Measurements from ENCODE around the gene GALK1. TPM values are rescaled to one million over a fixed set of nuclear protein-coding genes. Genes with fewer than 3 reads are reported as not detected.
"Not testable (repeated sequence)": the region's sequence is repeated elsewhere in the genome, so short reads cannot be mapped to it uniquely, and the experiment has no call there.

Gene GALK1
- total RNA-seq: 20.2 TPM
- long read RNA-seq, transcript GALK1-205 (8 exons, 1,866 nt): major isoform, 38 of 46 reads
- long read RNA-seq, partial matches to known transcripts: 2 of 46 reads
- long read RNA-seq, other reads (novel, unspliced or antisense): 5 of 46 reads

- intact Hi-C loops (cut with micrococcal nuclease): no loop called here
- ATAC-seq (peak; percentile 91), DNase-seq (peak; percentile 88)
Measured at GRCh38 chr17:75764711-75765421, at the start of gene GALK1. GALK1 (minus strand) TSS chr17:75765192; CDS start chr17:75765136, 56 bp downstream.

DNA sequence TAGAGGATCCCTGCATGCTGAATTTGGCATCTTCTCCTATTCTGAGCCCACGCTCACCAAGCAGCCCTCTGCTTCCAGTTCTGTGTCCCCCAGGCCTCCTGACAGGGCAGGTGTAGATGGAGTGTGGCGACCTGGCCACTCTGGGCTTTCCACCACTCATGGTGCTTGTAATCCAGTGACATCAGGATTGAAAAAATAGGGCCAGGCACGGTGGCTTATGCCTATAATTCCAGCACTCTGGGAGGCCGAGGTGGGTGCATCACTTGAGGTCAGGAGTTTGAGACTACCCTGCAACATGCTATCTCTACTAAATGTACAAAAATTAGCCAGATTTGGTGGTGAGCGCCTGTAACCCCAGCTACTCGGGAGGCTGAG is 49.0 kb upstream of the GALK1 start:
- DNase-seq (no peak), ATAC-seq (no peak)
- intact Hi-C loops (cut with micrococcal nuclease): no loop called here

DNA sequence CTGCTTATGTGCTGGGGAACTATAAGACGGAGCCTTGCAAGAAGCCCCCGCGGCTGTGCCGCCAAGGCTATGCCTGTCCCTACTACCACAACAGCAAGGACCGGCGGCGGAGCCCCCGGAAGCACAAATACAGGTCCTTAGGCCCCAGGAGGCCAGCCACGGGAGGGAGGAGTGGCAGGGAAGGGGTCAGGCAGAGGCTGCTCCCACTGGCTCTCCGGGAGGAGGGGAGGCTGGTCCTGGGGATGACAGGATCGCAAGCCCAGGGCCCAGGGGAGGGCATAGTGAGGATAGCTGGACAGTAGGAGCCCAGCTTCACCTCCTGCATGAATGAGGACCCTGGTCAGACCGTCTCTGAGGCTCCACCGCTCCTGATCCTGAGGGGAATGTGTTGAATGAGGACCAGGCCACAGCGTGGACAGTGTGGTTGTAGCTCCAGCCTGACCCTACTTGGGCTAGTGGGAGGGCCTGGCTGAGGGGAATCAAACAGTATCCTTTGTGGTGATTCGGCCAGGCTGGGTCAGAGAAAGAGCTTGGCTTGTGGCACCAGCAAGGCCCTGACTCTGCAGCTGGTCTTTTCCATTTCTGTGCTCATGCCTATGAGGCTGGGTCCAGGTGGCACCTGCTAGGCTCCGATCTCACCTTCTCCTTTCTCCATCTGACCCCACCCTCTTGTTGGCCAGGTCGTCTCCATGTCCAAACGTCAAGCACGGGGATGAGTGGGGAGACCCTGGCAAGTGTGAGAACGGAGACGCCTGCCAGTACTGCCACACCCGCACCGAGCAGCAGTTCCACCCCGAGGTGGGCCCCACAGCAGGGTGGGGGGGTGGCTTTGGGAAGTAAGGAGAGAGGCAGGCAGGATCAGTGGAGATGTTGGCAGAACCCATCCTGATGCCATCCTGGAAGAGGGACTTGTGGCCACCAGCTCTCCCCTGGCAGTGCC is 48.4 kb upstream of the GALK1 start:
- no peak for DNase-seq
- ATAC-seq: no peak
- intact Hi-C loops (cut with micrococcal nuclease): no loop called here

GRCh38 chr17:75812096-75813013 is 47.4 kb upstream of the GALK1 start:
- DNase-seq (peak; percentile 7), ATAC-seq (no peak)
- intact Hi-C loops (cut with micrococcal nuclease): no loop called here

GRCh38 chr17:75811174-75811573 is 46.2 kb upstream of the GALK1 start:
- intact Hi-C loops (cut with micrococcal nuclease): no loop called here
- no peak for ATAC-seq
- DNase-seq: no peak

DNA sequence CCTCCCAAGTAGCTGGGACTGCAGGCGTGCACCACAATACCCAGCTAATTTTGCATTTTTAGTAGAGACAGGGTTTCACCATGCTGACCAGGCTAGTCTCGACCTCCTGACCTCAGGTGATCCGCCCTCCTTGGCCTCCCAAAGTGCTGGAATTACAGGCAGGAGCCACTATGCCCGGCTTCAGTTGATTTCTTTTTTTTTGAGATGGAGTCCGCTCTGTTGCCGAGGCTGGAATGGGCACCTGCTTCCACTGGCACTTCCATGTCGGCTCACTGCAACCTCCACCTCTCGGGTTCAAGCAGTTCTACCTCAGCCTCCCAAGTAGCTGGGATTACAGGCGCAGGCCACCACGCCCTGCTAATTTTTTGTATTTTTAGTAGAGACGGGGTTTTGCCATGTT is 45.8 kb upstream of the GALK1 start:
- DNase-seq; ATAC-seq; intact Hi-C loops (cut with micrococcal nuclease): not testable (repeated sequence)

DNA sequence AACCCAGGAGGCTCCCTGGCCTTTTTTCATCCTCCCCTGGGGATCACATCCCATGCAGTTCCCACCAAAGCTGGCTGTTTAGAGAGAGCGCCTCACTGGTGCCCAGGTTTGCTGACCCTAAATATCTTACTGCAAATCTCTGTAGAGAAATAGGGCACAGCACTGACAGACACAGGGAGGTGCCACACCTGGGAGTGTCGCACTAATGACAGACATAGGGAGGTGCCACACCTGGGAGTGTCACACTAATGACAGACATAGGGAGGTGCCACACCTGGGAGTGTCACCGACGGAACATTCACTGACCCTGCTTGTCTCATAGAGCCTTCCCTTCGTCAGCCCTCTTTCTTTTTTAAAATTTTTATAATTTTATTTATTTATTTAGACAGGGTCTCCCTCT is 45.2 kb upstream of the GALK1 start:
- no peak for DNase-seq
- intact Hi-C loops (cut with micrococcal nuclease): no loop called here

GRCh38 chr17:75809631-75810111 is 44.7 kb upstream of the GALK1 start:
- DNase-seq (no peak), ATAC-seq (peak; percentile 58)

More for the DNA sequence above, 45.2 kb upstream of the GALK1 start:
- ATAC-seq: no peak

GRCh38 chr17:75808905-75809621 is 44.1 kb upstream of the GALK1 start:
- intact Hi-C loops (cut with micrococcal nuclease): no loop called here
- ATAC-seq (peak; percentile 65), DNase-seq (peak; percentile 62)

More at GRCh38 chr17:75809631-75810111, 44.7 kb upstream of the GALK1 start:
- intact Hi-C loops (cut with micrococcal nuclease): no loop called here

GRCh38 chr17:75808549-75808904 is 43.5 kb upstream of the GALK1 start:
- peak; percentile 6 for ATAC-seq
- intact Hi-C loops (cut with micrococcal nuclease): no loop called here
- no peak for DNase-seq

DNA sequence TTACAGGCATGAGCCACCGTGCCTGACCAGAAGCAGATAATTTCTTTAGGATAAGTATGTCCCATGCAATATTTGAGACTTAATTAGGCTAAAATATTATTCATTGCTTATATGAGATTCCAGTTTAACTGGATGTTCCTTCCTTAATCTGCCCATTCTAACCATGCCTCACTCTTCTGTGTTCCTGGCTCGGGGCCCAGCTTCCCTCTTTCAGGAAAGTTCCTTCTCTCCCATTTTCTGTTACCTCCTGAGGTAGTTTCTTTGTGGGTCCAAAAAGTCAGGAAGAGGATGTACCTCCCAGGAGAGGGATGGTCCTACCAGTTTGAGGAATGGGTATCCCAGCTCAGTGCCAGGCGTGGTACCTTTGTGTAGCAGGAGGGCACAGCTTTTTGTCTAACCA is 42.9 kb upstream of the GALK1 start:
- intact Hi-C loops (cut with micrococcal nuclease): no loop called here

GRCh38 chr17:75806822-75807500 is 42.0 kb upstream of the GALK1 start:
- DNase-seq (peak; percentile 68), ATAC-seq (peak; percentile 77)
- intact Hi-C loops (cut with micrococcal nuclease): no loop called here

More for the DNA sequence above, 42.9 kb upstream of the GALK1 start:
- no peak for ATAC-seq
- DNase-seq: no peak

GRCh38 chr17:75803883-75804282 is 38.9 kb upstream of the GALK1 start:
- intact Hi-C loops (cut with micrococcal nuclease): no loop called here
- no peak for ATAC-seq
- DNase-seq: no peak

DNA sequence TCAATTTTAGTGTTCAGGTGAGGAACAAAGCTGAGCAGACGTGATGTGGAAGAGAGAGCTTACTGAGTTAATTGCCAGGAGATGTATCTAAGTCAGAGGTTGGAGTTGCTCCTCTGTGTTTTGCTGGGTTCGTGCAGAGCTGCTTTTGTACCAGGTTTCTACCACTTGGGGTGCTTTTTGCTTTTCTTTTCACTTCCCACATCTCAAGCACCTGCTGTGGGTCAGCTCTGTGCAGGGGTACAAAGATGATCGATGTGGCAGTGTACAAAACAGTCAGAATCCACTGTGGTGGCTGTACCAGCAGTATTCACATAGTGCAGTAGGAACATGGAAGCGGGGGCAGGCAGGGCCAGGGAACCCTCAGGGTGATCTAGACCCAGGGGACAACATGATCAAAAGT is 34.4 kb upstream of the GALK1 start:
- no peak for ATAC-seq
- intact Hi-C loops (cut with micrococcal nuclease): no loop called here
- no peak for DNase-seq

- ATAC-seq (no peak), DNase-seq (no peak)
- intact Hi-C loops (cut with micrococcal nuclease): no loop called here
Measured at GRCh38 chr17:75795820-75796607, 31.0 kb upstream of the GALK1 start.

DNA sequence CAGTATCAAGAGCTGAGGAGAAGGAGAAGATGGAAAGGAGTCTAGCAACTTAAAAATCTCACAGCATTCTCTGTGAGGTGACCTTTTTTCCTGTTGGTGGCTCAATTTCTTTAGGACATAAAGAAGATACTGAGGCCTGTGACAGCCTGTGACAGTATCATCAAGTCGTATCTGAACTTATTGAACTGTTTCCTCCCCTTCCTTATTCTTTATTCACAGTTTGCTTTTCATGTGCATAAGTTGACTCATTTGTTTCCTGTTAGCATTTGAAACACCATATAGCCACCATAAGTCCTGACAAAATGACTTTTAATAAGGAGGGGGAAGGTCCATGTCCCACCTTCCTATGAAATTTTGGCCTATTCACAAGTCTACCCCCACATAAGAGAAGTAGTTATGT is 28.5 kb upstream of the GALK1 start:
- intact Hi-C loops (cut with micrococcal nuclease): no loop called here
- DNase-seq (no peak), ATAC-seq (no peak)

DNA sequence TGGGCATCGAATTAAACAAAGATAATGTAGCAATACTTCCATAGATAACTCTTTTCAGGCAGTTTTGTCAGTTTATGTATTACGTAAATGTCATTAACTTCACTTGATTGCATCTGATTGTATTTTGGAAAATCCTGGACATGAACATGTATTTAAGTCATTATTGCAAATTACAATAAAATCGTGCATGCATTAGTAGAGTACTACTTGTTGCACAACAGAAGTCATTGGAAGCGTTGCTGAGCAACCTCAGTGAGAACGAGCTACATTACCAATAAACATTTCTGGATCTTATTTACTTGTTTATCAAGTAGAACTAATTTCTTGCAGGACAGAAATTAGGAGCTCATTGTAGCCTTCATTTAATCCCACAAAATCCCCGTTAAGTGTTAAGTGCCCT is 26.3 kb upstream of the GALK1 start:
- no peak for DNase-seq
- intact Hi-C loops (cut with micrococcal nuclease): no loop called here
- ATAC-seq: no peak
